Measurements from ENCODE around the gene MTTP.

DNA sequence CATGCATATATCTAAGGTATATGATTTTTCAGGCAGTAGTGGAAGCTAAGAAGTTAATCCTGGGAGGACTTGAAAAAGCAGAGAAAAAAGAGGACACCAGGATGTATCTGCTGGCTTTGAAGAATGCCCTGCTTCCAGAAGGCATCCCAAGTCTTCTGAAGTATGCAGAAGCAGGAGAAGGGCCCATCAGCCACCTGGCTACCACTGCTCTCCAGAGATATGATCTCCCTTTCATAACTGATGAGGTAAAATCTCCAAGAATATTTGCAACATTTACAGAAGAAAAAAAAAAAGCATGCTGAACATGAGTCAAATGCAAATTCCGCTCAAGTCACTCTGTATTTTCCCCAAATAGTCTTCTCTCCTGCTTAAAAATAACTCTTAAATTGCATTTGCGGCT is 32.1 kb downstream of the MTTP start:
- TF ChIP-seq, protein P1, sequence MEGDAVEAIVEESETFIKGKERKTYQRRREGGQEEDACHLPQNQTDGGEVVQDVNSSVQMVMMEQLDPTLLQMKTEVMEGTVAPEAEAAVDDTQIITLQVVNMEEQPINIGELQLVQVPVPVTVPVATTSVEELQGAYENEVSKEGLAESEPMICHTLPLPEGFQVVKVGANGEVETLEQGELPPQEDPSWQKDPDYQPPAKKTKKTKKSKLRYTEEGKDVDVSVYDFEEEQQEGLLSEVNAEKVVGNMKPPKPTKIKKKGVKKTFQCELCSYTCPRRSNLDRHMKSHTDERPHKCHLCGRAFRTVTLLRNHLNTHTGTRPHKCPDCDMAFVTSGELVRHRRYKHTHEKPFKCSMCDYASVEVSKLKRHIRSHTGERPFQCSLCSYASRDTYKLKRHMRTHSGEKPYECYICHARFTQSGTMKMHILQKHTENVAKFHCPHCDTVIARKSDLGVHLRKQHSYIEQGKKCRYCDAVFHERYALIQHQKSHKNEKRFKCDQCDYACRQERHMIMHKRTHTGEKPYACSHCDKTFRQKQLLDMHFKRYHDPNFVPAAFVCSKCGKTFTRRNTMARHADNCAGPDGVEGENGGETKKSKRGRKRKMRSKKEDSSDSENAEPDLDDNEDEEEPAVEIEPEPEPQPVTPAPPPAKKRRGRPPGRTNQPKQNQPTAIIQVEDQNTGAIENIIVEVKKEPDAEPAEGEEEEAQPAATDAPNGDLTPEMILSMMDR (conservative IDR thresholded peaks at IDR 0.05; ENCODE audit: low read depth in 2 of 2) = no peak
- TF ChIP-seq CREB1 (CRISPR knock-in tag; IDR thresholded peaks at IDR 0.05; ENCODE audit: low read depth) = no peak
- TF ChIP-seq EZH2 (IDR thresholded peaks at IDR 0.05; ENCODE audit: low read depth, unreplicated experiment) = no peak
